NCI-H1694 treated with DMSO at 0.1 percent for 48 hours (cell line): ENCODE results near the gene TNFRSF1B.

ENCODE experiments used
- DNase-seq: peaks from one replicate; lab custom pipeline; 2025; lab: John Stamatoyannopoulos, UW

The TNFRSF1B gene

DNA sequence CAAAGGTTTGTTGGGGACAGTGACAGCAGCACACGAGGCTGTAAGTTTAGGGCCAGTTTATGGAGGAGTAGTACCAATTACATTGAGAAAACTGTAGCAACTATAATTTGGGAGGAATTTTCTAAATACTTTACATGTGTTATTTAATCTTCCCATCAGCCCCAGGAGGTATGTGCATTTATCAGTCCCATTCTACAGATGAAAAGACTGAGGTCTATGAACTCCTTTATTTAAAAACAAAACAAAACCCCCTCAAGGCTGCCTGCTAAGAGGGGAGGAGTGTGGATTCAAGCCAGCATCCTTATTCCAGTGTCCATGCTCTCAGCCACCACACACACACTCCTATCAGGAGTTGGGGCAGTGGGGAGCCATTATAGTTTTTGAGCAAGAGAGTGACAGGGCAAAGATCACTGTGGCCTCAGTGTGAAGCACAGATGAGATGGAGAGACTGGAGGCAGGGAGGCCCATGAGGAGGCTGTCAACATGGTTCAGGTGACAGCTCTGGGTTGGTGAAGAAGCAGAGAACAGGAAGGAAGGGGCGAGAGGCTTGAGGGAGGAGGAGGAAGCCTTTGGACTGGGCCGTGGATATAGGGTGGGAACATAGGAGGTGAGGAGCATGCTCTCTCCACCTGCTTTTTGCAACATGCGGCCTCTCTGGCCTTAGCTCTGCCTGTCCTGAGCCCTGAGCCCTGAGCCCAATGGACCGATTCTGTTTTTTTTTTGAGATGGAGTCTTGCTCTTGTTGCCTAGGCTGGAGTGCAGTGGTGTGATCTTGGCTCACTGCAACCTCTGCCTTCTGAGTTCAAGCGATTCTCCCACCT, 9.7 kb downstream of the TNFRSF1B start:
- DNase-seq, result no peak

DNA sequence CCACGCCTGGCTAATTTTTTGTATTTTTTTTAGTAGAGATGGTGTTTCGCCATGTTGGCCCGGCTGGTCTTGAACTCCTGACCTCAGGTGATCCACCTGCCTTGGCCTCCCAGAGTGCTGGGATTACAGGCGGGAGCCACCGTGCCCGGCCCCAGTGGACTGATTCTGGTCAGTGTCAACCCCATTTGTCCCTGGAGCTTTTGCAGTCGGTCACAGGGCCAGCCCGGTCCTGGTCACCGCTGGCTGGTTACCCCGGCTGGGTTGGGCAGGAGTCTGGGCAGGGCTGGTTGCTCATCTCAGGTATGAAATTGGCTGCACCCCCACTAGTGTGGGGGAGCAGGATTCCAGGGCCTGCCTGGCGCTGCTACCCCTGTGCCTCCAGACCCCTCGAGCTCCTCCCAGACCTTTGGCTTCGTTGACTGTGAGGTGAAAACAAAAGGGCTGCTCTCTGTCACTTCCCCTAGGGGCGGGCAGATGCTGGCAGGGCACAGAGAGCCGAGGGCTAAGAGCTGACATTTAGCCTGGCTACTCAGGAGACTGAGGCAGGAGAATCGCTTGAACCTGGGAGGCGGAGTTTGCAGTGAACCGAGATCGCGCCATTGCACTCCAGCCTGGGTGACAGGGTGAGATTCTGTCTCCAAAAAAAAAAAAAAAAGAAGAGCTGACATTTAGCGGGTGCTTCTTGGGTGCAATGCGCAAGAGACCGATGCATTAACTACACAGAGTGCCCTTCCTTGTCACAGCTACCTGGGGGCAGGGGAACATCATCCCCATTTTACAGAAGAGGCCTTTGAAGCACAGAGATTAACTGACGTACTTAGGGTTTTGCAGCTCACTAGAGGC, 10.6 kb downstream of the TNFRSF1B start:
- DNase-seq, result no peak

DNA sequence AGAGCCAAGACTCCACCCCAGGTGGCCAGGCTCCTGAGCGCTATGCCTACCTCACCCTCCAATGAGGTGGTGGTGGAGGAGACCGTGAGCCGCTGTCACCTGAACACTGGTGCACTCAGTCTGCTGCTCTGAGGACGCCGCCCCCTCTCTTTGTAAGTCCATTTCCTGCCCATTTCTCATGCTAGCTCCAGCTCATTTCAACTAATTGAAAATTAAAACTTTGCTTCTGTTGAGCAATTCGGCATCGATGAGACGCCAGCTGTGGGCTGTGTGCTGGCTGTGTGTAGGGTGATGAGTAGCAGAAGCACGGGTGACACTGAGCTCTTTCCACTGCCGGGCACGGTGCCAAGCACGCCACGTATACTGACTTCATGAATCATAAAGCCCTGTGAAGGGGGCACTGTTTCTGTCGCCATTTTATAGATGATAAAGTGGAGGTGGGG, 11.2 kb downstream of the TNFRSF1B start:
- no peak for DNase-seq

DNA sequence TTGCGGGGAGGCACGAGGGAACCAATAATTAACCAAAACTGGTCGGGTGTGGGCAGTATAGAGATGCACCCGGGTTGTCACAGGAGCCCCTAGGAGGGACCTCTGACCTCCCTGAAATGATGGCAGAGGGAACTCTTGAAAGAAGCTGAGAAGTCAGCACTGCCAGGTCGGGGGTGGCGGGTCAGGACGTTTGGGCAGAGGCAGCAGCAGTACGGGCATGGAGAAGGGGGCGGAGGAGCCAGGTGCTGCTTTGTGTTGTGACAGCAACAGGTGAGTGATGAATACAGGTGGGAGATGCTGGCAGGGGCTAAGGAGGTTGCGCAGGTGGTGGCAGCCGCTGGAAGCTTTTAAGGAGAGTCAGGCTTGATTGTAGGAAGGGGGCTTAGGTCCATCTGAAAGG, 11.7 kb downstream of the TNFRSF1B start:
- no peak for DNase-seq

DNA sequence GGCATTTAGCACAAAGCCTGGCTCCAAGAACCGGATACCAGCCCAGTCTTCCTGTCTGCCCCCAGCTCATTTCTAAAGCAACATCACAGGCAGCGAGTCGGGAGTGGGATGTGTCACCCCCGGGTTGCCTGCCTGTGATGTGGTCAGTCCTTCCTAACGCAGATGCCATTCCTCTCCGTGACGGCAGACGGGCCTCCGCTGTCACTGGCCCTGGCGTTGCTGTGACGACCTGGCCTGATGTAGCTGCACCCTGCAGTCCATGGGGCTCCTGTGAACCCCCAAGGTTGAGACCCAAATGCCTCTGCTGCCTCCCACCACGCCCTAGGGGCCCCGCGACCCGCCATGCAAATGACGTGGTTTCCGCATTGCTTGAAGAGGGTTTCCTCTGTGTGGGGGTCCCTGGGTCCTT, 12.3 kb downstream of the TNFRSF1B start:
- no peak for DNase-seq

DNA sequence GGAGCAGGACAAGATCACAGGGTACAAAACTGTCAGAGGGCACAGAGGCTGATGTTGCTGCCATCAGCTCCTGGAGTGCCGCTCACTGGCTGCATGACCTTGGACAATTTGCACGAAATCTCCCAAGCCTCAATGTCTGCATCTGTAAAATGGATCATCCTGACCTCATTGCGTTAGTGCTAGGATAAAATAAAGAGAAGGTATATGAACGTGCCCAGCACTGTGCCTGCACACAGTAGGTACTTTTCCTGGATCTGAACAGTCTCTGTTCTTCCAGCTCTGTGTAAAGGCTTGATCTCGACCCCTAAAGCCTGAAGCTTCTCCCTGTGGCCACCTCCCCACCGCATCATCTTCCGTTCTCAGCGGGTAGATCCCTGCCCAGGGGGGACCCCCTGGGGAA, 12.9 kb downstream of the TNFRSF1B start:
- no peak for DNase-seq

DNA sequence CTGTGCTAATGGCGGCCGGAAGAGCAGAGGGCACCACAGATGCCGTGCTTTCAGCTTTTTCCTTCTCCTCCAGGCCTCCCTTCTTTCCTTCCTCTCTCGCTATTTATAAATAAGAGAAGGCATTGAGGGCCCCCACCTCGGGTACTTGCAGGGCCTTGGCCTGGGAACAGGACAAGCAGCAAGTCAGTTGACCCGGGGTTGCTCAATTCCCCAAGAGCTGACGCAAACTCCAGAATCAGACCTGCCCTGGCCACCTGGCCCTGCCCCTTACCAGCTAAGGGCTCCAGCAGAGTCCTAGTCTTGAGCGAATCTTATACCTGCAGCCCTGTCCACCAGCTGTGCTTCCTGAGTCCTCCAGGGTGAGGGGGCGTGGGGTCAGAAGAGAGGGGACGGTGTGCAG, 13.5 kb downstream of the TNFRSF1B start:
- no peak for DNase-seq

DNA sequence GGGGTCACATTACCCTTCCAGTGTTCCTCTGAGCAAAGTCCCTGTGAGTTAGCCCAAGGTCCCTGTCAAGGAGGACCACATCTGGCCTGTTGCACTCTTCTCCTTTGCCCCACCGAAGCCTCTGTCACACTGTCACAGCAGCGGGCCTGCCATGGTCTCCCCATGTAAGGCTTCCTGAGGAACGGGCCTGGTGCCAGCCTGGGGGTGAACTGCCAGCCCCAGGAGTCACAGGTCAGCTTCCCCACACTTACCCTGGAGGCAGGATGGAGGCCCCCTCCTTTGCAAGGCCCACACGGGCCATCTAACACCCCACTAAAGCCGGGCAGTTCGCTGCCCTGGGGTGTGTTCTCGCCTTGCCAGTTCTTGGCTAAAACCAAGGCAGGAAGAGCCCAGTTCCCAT, 14.1 kb downstream of the TNFRSF1B start:
- no peak for DNase-seq

DNA sequence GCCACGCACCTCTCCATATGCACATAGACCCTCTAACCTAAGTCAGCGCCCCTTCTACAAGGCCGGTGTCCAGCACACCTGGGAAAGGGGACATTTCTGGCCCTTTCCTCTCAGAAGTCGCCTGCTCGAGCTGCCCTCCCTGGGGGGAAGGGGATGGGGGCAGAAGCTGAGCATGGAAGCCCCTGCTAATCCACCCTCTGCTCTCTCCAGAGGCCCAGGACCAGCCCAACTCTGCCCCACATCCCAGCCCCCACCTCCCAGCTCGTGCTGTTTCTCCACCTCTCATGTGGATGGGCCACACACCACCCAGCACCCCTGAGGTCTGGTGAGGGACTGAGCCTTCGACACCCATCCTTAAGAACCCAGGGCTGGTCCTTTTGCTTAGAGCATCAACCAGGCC, 14.8 kb downstream of the TNFRSF1B start:
- no peak for DNase-seq

DNA sequence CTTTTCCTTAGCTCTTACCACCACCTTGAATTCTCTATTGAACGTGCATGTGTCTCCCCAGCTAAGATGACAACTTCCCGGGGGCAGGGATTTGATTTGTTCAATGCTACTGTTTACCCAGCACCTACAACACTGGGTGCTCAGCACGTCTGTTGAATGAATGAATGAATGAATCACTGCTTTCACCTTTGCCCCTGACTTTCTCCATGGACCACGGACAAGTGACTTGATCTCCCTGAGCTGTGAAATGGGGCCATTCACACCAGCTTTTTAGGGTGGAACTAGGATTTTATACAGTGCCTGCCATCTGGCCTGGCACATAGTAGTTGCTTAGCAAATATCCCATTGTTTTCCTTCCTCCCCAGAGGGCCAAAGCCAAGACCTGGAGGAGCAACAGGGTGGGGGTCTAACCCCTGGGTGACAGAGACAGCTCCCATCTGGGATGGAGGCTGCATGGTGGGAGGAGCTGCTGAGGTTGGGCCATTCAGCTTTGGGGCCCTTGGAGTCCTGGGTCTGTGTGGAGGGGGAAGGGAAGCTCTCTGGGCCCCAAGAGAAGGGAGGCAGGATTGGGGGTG, 15.7 kb downstream of the TNFRSF1B start:
- DNase-seq, result no peak

DNA sequence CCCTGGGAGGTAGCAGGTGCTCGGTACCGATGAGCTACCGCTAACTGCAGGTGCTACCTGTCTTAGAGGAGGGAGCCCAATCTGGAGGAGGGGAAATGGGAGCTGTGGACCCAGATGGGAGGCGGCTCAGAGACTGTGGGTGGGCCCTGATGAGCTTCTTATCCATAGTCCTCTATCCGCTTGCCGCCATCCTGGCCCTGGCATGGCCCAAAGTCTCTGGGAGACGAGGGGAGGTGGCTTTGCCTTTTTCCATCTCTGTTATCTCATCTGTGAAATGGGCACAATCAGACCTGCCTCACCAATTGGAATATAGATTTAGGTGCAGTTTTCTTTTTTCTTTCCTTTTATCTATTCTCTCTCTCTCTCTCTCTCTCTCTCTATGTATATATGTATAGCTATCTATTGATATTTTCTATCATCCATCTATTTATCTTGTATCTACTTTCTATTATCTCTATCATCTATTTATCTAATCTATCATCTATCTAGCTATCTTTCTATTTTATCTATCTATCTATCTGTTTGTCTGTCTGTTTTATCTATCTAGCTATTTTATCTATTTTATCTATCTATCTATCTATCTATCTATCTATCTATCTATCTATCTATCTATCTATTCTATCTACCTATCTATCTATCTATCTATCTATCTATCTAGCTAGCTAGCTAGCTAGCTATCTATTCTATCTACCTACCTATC, 16.5 kb downstream of the TNFRSF1B start:
- no peak for DNase-seq

DNA sequence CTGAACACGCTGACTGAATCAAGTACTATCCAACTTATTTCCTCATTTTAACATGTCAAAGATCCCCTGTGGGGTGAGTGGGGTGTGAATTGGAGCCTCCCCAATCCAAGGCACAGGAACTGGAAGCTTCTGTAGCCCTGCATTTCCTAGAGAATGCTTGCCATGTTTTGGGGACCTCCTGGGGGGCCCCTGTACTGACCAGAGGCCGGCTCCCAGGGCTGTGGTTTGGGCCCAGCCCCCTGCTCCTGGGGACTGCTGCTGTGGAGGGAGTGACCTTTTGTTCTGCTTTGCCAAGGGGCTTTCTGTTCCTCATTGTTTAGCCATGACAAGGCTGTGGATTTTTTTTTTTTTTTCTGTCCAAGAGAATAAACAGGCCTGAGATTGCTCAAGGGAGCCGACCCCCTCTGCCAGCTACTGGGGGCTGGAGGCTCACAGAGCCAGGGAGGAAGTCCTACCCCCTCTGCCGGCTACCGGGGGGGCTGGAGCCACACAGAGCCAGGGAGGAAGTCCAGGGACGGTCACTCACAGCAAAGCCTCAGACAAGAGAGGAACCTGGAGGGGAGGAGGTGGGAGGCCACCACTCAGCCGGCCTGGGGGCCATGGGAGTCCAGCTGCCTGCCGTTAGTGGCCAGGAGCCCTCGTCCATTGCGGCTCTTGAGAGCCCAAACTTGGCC, 17.4 kb downstream of the TNFRSF1B start:
- no peak for DNase-seq

DNA sequence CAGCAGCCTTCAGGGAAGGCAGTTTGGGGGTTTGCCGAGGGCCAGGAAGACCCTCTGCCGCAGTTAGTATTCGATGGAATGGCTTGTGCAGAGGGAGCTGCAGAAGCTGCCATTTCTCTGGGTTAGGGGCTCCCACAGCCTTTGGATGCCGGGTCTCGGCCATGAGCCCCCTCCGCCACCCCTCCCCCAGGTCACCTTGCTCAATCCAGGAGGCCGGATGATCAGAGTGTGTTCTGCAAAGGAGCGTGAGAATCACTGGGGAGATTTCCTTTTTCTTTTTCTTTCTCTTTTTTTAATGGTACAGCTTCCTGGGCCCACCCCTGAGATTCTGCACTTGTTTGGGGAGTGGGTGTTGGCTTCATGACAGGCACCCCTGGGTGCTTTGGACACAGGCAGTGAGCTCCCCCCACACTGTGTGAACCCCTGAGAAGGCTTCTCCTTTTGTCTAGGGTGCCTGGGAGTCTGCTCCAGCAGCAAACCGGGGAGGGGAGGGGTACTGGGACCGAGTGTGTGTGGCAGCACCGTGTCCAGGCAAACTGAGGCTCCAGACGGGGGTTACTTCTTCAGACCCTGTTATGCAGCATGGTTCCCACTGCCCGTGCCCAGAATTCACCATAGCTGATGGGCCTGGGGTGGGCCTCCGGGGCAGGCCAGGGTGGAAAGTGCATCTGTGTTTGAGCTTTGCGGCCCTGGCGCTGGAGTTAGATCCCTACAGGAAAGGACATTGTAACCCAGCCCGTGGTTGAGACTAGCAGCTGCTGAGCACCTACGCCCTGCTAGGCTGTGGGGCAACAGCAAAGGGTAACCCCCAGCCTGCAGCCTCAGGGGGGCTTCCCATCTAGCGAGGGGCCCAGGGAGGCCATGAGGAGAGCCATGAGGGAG, 18.5 kb downstream of the TNFRSF1B start:
- DNase-seq, result no peak

DNA sequence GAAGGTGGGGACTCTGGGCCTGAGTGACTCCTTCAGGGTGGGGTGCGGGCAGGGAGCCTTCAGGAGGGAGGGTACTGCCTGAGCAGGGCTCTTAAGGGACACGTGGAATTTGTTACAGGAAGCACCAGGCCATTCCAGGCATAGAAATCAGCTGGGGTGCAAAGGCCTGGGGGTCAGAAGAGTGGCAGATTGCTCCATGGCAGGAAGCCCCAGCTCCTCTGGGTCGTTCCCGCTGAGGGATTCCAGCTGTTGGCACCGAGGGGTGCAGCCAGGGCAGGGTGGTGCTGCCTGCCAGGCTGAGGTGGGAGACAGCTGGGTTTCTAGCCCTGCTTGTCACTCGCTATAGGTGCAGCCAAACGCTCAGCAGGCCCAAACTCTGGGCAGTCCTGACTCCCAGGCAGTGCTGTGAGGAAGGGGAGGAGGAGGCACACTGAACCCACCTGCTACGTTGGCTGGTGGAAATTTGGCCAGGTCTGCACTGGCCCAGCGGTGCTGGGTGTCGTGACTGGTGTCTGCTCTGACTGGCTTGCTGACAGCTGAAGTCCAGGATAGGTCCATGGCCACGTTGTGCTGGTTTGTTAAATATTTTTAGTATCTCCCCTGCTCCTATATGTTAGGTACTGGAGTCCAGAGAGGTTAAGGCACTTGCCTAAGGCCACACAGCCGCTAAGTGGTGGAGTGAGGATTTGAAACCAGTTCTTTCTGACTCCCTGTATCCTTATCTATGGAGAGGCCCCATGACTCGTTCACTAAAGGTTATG, 19.3 kb downstream of the TNFRSF1B start:
- DNase-seq, result no peak

DNA sequence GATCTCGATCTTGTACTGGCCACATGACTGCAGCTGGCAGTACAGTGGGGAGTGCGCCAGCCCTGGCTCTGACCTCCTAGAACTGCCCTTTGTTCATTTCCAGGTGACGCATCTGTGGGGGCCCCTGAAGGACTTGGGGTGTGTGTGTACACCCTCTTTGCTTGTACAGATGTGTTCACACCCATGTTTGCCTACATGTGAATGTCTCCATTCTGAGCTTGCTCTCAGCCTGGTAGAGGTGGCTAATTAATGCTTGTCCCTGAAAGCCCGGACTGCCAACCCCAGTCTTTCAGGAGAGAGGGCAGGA, 19.8 kb downstream of the TNFRSF1B start:
- DNase-seq, result no peak

DNA sequence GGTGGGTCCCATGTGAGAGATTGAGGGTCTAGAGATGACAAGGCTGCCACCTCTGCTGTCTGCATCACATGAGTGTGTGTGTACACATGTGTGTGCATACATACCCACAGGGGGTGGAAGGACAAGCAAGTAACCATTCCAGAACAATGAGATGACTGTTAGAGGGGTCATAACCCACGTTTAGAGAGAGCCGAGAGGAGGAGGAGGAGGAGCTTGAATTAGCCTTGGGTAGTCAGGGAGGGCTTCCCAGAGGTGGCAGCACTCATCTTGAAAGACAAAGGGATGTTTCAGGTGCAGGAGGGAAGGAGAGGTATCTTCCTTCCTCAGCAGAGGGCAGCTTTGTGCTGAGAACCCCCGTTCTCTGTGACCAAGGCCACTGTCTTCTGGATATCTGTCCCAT, 21.3 kb downstream of the TNFRSF1B start:
- no peak for DNase-seq

DNA sequence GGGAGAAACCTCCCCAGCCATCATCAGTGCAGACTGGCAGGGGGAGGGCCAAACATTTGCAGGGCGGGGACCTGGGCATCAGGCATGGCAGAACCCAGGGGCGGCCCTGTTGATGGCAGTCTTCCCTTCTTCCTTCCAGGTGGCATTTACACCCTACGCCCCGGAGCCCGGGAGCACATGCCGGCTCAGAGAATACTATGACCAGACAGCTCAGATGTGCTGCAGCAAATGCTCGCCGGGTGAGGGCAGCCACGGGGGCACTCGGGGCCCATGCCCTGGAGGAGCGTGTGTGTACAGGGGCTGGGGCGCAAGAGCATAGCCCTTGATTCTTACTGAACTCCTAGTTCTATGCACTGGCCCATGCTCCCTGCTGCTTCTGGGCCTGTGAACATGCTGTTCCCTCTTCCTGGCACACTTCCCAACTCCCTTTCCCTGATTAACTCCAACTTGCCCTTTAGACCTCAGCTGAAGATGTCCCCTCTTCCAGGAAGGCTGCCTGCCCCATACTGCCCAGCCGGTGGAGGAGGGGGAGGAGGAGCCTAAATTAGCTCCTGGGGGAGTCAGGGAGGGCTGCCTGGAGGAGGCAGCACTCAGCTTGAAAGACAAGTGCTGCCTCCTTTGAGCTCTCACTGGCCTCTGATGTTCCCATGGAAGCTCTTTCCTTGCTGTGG, 22.0 kb downstream of the TNFRSF1B start:
- no peak for DNase-seq

DNA sequence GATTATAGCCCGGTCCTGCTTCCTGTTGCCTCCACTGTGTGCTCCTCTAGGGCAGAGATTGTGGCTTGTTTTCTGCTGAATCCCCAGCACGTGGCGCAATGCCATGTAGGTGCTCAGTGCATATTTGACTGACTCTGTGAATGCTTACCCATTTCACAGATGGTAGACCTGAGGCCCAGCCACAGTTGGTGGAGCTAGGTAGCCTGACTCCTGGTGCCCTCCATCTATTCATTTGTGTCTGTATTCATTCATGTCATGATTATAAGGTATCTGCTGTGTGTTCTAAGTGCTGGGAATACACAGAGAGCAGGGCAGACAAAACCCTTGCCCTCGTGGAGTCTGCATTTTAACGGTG, 22.5 kb downstream of the TNFRSF1B start:
- no peak for DNase-seq

DNA sequence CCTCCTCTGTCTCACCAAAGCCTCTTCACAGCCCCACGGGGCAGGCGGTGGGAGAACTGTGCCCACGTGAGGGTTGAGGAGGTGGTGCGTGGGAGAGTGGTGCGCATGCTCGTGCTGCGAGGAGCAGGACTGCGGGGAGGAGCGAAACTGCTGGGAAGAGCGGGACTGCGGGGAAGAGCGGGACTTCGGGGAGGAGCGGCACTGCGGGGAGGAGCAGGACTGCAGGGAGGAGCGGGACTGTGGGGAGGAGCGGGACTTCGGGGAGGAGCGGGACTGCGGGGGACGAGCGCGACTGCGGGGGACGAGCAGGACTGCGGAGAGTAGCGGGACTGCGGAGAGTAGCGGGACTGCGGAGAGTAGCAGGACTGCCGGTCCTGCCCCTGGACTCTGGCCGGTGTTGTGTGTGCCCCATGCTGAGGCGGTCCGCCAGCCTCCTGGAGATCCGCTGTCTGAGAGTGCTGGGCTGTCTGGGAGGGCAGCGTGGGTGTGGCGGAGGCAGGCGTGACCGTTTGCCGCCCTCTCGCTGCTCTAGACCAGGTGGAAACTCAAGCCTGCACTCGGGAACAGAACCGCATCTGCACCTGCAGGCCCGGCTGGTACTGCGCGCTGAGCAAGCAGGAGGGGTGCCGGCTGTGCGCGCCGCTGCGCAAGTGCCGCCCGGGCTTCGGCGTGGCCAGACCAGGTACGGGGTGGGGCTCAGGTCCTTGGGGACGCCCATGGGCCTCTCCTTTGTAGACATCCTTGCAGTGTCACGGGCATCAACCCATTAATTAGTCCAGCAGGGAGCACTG, 24.6 kb downstream of the TNFRSF1B start:
- no peak for DNase-seq
